ENCODE measurements around the gene ERICH6. TPM values are rescaled to one million over a fixed set of nuclear protein-coding genes. Genes with fewer than 3 reads are reported as not detected.

ERICH6 gene
- total and polyA plus RNA-seq, 10 of the 15 experiments (the other 5 are each of a cell fraction or from before 2014, with no cell fraction given): 0.04 to 0.40 (median 0.22) TPM; not detected in 6

- no peak for TF ChIP-seq ATF3 (IDR thresholded peaks at IDR 0.05; ENCODE audit: borderline replicate concordance, extremely low read depth, low read depth, low read length)
Measured at GRCh38 chr3:150675587-150675986, 28.1 kb downstream of the ERICH6 start (continued).

- H4K20me1 ChIP-seq (ENCODE audit: control insufficient read depth, insufficient read depth): no peaks in the 10 kb centered on the region
- POLR2A ChIA-PET: no interaction called here
- no peak overlapping the region for H2AFZ ChIP-seq (ENCODE audit: control insufficient read depth, low read depth, low read length)
- no peaks in the 10 kb centered on the region for H3K4me1 ChIP-seq (ENCODE audit: control insufficient read depth, insufficient read depth, low read length)
- H3K79me2 ChIP-seq (ENCODE audit: control insufficient read depth, insufficient read depth, low read length): no peaks in the 10 kb centered on the region
- H3K27ac ChIP-seq (ENCODE audit: control insufficient read depth, insufficient read depth): no peak overlapping the region
- no peak overlapping the region for H3K4me2 ChIP-seq (ENCODE audit: control insufficient read depth, insufficient read depth)
- H3K27me3 ChIP-seq (replicated peaks in 1 of 2; ENCODE audit: control insufficient read depth in 2 of 2, insufficient read depth in 2 of 2, low read length in 1 of 2): no peaks in the 10 kb centered on the region
- no peak overlapping the region for H3K9ac ChIP-seq (ENCODE audit: control insufficient read depth, insufficient read depth, low read length)
- peaks cover 11% of the 10 kb centered on the region for H3K9me3 ChIP-seq (replicated peaks; ENCODE audit: control insufficient read depth, insufficient read depth, low read length)
- in situ Hi-C loops (cut with MboI): no loop called here
- FAIRE-seq (no peak), ATAC-seq (no peak), DNase-seq (ENCODE audit: low read depth, low spot score) (no peak)
- H3K4me3 ChIP-seq: no peak overlapping the region
- intact Hi-C loops (cut with micrococcal nuclease; ENCODE audit: unreplicated experiment): no loop called here
- SMC1A ChIA-PET (ENCODE audit: uncharacterized antibody, unreplicated experiment): interaction anchor here (1.4 kb wide), 1 partner anchor 35 kb away, joined by 3 read pairs; no protein-coding TSS in a partner anchor
- RAD21 ChIA-PET (ENCODE audit: unreplicated experiment): interaction anchor here (0.7 kb wide), 1 partner anchor 146 kb away, joined by 3 read pairs; no protein-coding TSS in a partner anchor
- H3K36me3 ChIP-seq (ENCODE audit: control insufficient read depth in 2 of 2, insufficient read depth in 2 of 2, low read length in 1 of 2): no peaks in the 10 kb centered on the region
- CTCF ChIA-PET: no interaction called here
- 72% methylated on average over 3 of the region's 3 CpGs for WGBS (ENCODE audit: insufficient coverage, insufficient replicate concordance, low lambda C conversion rate, missing lambda C conversion rate)
- BruUV-seq (replicated peaks): no TSS peak
- no peak for TF ChIP-seq ZBED1 (IDR thresholded peaks at IDR 0.05; ENCODE audit: borderline replicate concordance)
- TF ChIP-seq ATF2 (IDR thresholded peaks at IDR 0.05; ENCODE audit: low read length): no peak
- TF ChIP-seq SMC3 (IDR thresholded peaks at IDR 0.05; ENCODE audit: borderline replicate concordance, low read length): no peak
- no peak for TF ChIP-seq HSF1 (IDR thresholded peaks at IDR 0.05; ENCODE audit: low read depth, low read length)
- TF ChIP-seq CEBPB (IDR thresholded peaks at IDR 0.05; ENCODE audit: borderline replicate concordance in 1 of 2, low read depth in 2 of 2, low read length in 2 of 2): no peak
- TF ChIP-seq SIX5 (IDR thresholded peaks at IDR 0.05; ENCODE audit: low read depth, low read length, severe bottlenecking): no peak
- no peak for TF ChIP-seq POLR2AphosphoS2 (IDR thresholded peaks at IDR 0.05; ENCODE audit: low read depth, low read length)
- TF ChIP-seq ZNF592 (IDR thresholded peaks at IDR 0.05): no peak
- TF ChIP-seq GABPA (IDR thresholded peaks at IDR 0.05; ENCODE audit: low read depth): no peak
- TF ChIP-seq MYC (IDR thresholded peaks at IDR 0.05; ENCODE audit: insufficient read depth, insufficient read length, insufficient replicate concordance, low read length, severe bottlenecking): no peak
- TF ChIP-seq SP1 (IDR thresholded peaks at IDR 0.05; ENCODE audit: low read depth, low read length): no peak
- no peak for TF ChIP-seq CREB1 (IDR thresholded peaks at IDR 0.05; ENCODE audit: low read depth)
- TF ChIP-seq SREBF1 (IDR thresholded peaks at IDR 0.05; ENCODE audit: low read length): no peak
- TF ChIP-seq MTA3 (IDR thresholded peaks at IDR 0.05; ENCODE audit: borderline replicate concordance, low read length): no peak
Measured at GRCh38 chr3:150673966-150674365, 29.8 kb downstream of the ERICH6 start.
